NK-92 (cell line): ENCODE measurements around the gene CLDN4.
"Not testable (repeated sequence)": the region's sequence is repeated elsewhere in the genome, so short reads cannot be mapped to it uniquely, and the experiment has no call there.

Experiments
- DNase-seq: peaks from one replicate; lab custom pipeline; 2025; ENCODE audit not compliant: unreplicated experiment; lab: John Stamatoyannopoulos, UW

CLDN4 gene

GRCh38 chr7:73830681-73831583, at the start of gene CLDN4:
Gene CLDN4 (plus strand): TSS chr7:73830996. CDS start chr7:73831202, 206 bp downstream.
- DNase-seq: no peak

- DNase-seq: no peak
Measured at GRCh38 chr7:73786588-73786987, 44.2 kb upstream of the CLDN4 start.

- DNase-seq: not testable (repeated sequence)
Measured at GRCh38 chr7:73787786-73788048, 43.1 kb upstream of the CLDN4 start.

GRCh38 chr7:73789051-73789450, 41.7 kb upstream of the CLDN4 start:
- no peak for DNase-seq

GRCh38 chr7:73791170-73791690, 39.6 kb upstream of the CLDN4 start:
- DNase-seq: not testable (repeated sequence)

- not testable (repeated sequence) for DNase-seq
Measured at GRCh38 chr7:73795188-73795587, 35.6 kb upstream of the CLDN4 start.

GRCh38 chr7:73796656-73797055, 34.1 kb upstream of the CLDN4 start:
- not testable (repeated sequence) for DNase-seq

- not testable (repeated sequence) for DNase-seq
Measured at GRCh38 chr7:73797176-73797575, 33.6 kb upstream of the CLDN4 start.

- DNase-seq: no peak
Measured at GRCh38 chr7:73799282-73800141, 31.3 kb upstream of the CLDN4 start.

GRCh38 chr7:73801577-73801976, 29.2 kb upstream of the CLDN4 start:
- no peak for DNase-seq

- no peak for DNase-seq
Measured at GRCh38 chr7:73802459-73802858, 28.3 kb upstream of the CLDN4 start.

- DNase-seq: no peak
Measured at GRCh38 chr7:73809467-73809951, 21.3 kb upstream of the CLDN4 start.

- DNase-seq: no peak
Measured at GRCh38 chr7:73810998-73811360, 19.8 kb upstream of the CLDN4 start.

GRCh38 chr7:73811760-73812168, 19.0 kb upstream of the CLDN4 start:
- no peak for DNase-seq

GRCh38 chr7:73812996-73813395, 17.8 kb upstream of the CLDN4 start:
- no peak for DNase-seq

GRCh38 chr7:73815436-73815835, 15.4 kb upstream of the CLDN4 start:
- no peak for DNase-seq

GRCh38 chr7:73817121-73817520, 13.7 kb upstream of the CLDN4 start:
- no peak for DNase-seq

GRCh38 chr7:73820013-73820412, 10.8 kb upstream of the CLDN4 start:
- DNase-seq: no peak

GRCh38 chr7:73821597-73822285, 9.1 kb upstream of the CLDN4 start:
- DNase-seq: not testable (repeated sequence)

GRCh38 chr7:73822319-73823173, 8.2 kb upstream of the CLDN4 start:
- no peak for DNase-seq
